Gastroesophageal sphincter (tissue), 3 donors: Measurements from ENCODE around the gene SLC28A2.

Source experiments
- CTCF ChIP-seq, 4 experiments: fragments of 200-600 bp in 2 of 4; fragments of 450-650 bp in 2 of 4; sonication (generic) in 1 of 4; IDR thresholded peaks; one replicate each; pipeline ENCODE4 v1.5.1; 2017 to 2019; ENCODE audit warnings: antibody characterized with exemption in 4 of 4, mild to moderate bottlenecking in 2 of 4, moderate library complexity in 2 of 4
- EP300 ChIP-seq: sonication (generic); formaldehyde crosslinking; IDR thresholded peaks from one replicate; pipeline ENCODE4 v1.6.1; 2017; ENCODE audit warnings: antibody characterized with exemption, mild to moderate bottlenecking
- POLR2AphosphoS5 ChIP-seq: sonication (generic); formaldehyde crosslinking; IDR thresholded peaks from one replicate; pipeline ENCODE4 v1.6.1; 2017; ENCODE audit warnings: antibody characterized with exemption

- TF ChIP-seq CTCF (IDR thresholded peaks at IDR 0.05) (no peak), EP300 (no peak), POLR2AphosphoS5 (no peak)
These were observed at the start of gene SLC28A2 for GRCh38 chr15:45251888-45252287.
